Hepatocyte (in vitro differentiated cells): ENCODE data around the gene FBXL15.

Experiments
- CTCF ChIP-seq: fragments of 200-600 bp; sonication (generic); IDR thresholded peaks from 2 replicates; pipeline ENCODE4 v1.5.1; 2016; ENCODE audit warnings: antibody characterized with exemption, mild to moderate bottlenecking; ENCODE audit not compliant: poor library complexity
- EZH2 ChIP-seq: fragments of 200-600 bp; sonication (generic); IDR thresholded peaks from 2 replicates; pipeline ENCODE4 v1.6.1; 2016; ENCODE audit warnings: antibody characterized with exemption, mild to moderate bottlenecking, borderline replicate concordance
- EZH2phosphoT487 ChIP-seq: fragments of 200-600 bp; sonication (generic); IDR thresholded peaks from one replicate; pipeline ENCODE4 v1.6.1; 2018; ENCODE audit warnings: antibody characterized with exemption, mild to moderate bottlenecking, low read depth, moderate library complexity; ENCODE audit not compliant: unreplicated experiment, severe bottlenecking

GRCh38 chr10:102438374-102438773 is 17.7 kb downstream of the FBXL15 start:
- no peak for TF ChIP-seq CTCF
- TF ChIP-seq EZH2phosphoT487, result no peak
- TF ChIP-seq EZH2, result no peak
